Iris pigment epithelial cell (primary cell): ENCODE data around the gene MTF1.
"Not testable (repeated sequence)": the region's sequence is repeated elsewhere in the genome, so short reads cannot be mapped to it uniquely, and the experiment has no call there.

Experiments used
- DNase-seq: peaks from one replicate; pipeline ENCODE4 v3.0.0-alpha.2; 2011; ENCODE audit warnings: low read depth

Gene MTF1

GRCh38 chr1:37792943-37793686 lies 66.3 kb downstream of the MTF1 start:
- DNase-seq: no peak

DNA sequence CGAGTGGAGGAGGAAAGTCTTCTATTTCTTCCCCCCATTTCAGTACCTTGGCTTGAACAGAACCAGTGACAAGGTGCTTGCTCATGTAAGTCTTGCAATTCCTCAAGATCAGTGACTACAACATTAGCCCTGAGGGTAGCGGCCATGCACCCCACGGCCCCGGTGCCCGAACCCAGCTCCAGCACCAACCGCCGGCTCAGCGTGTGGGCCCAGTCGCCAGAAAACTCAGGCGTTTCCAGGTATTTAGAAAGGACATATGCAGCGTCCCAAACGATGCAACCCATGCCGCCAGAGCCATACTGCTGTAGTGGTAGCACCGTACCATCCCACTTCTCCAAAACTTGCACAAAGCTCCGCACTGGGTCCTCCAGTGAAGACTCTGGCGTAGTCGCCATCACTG lies 76.9 kb downstream of the MTF1 start:
- no peak for DNase-seq

GRCh38 chr1:37778654-37779053 lies 80.7 kb downstream of the MTF1 start:
- DNase-seq: no peak

DNA sequence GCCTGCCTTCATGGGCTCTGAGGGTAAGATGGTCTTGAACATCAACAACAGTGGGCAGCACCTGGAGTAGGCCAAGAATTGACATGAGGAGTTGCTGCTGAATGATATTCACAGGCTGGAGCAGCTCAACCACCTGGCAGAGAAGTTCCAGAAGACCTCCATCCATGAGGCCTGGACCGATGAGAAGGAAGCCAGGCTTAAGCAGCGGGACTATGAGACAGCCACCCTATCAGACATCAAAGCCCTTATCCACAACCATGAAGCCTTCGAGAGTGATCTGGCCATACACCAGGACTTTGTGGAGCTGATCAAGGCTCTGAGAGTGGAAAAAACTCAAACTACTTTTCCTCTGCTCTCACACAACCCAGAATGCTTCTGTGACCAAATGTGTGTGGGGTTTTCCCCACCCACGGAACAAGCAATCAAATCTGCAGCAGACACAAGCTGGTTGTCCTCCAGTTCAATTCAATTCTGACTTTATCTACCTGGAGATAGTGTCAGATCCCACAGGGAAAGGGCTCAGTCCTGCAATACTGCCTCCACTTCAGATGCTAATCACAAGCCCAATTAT lies 82.4 kb downstream of the MTF1 start:
- DNase-seq: no peak

DNA sequence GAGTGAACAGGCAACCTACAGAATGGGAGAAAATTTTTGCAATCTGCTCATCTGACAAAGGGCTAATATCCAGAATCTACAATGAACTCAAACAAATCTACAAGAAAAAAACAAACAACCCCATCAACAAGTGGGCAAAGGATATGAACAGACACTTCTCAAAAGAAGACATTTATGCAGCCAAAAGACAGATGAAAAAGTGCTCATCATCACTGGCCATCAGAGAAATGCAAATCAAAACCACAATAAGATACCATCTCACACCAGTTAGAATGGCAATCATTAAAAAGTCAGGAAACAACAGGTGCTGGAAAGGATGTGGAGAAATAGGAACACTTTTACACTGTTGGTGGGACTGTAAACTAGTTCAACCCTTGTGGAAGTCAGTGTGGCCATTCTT lies 88.0 kb downstream of the MTF1 start:
- not testable (repeated sequence) for DNase-seq

GRCh38 chr1:37767488-37767887 lies 91.9 kb downstream of the MTF1 start:
- no peak for DNase-seq

GRCh38 chr1:37765916-37766664 lies 93.3 kb downstream of the MTF1 start:
- DNase-seq: peak; percentile 5

DNA sequence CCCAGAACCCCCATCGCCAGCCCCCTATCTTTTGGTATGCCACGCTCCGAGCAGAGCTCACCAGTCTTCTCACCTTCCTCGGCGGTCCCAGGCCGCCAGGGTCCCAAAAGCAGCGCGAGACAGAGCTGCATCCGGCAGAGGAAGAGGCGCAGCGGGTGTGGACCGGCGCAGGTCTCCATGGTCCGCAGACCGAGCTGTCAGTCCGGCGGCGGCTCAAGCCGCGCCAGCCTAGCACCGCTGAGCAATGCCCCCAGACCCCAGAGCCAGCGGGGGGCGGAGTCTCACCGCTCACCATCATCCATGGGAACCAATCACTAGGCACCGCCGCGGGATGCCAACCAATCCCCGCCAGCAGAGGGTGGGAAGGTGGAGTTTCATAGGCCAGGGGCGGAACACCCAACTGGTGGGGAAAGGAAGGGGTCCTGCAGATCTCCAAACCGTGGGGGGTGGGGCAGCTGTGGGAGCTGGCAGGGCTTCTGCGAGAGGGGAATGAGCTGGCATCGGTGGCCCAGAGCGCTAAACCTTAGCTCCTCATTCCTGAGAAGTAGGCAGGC lies 94.4 kb downstream of the MTF1 start, which contains the start of gene EPHA10:
Gene EPHA10 (minus strand): TSS at position 233 of the 554 bp plus-strand sequence. CDS start 54 bp downstream, at position 179.
- no peak for DNase-seq

DNA sequence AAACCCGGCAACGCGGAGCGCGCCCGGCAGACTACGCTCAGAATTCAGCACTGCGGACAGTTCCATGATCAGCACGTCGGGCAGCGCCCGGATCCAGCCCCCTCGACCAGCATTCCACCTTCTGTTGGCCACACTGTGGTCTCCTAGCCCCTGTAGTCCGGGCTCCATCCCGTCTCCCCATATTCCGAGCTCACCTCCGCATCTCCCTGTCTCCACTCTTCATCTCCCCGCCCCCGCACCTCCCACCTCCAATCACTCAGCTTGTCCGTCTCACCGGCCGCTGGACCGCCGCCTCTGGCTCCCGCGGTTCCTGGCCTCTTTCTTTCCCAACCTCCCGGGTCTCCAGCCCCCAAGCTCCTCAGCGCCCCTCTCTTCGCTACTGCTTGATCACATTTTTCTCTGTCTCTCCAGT lies 95.0 kb downstream of the MTF1 start:
- peak; percentile 39 for DNase-seq

DNA sequence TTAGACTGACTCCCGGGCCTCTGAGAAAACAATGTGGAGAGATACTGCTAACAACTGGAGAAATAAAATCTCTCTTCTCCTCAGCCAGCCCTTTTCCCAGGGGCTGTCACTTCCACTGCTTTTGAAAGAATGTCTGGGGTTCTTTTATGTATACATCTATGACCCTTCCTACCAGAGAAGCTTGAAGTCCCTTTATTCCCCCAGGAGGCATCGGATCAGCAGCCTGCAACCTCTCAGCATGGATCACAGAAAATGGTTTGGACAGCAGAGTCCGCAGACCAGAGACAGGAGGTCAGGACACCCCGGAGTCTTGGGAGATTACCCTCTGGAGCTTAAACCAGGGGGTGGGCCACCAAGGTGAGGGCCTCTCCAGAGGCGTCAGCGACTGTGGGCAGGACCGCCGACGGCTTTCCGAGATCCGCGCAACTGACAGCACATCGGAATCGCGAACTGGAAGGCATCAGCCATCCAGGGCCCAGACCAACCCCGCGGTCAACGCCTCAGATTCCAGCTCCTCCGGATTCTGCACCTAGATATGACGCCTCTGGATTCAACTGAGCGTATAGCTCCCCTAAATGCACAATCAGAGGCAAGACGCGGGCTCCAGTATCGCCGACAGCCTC lies 95.5 kb downstream of the MTF1 start:
- no peak for DNase-seq

DNA sequence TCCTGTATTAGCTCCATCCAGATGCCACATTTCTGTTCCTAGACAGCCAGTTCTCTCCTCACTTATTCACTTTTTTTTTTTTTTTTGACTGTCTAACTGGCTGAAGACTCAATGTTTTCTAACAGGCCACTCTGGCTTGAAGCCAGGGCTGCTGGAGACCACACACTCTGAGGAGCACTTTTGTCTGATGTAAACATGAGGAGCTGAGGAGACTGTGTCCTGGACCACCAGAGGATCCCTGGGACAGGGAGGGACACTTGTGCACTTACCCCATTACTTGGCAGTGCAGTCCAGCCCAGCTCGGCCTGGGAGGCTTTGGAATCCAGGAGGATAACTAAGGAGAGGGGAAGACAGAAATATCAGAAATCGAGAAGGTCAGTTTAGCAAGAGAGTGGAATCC lies 96.9 kb downstream of the MTF1 start:
- DNase-seq: no peak

DNA sequence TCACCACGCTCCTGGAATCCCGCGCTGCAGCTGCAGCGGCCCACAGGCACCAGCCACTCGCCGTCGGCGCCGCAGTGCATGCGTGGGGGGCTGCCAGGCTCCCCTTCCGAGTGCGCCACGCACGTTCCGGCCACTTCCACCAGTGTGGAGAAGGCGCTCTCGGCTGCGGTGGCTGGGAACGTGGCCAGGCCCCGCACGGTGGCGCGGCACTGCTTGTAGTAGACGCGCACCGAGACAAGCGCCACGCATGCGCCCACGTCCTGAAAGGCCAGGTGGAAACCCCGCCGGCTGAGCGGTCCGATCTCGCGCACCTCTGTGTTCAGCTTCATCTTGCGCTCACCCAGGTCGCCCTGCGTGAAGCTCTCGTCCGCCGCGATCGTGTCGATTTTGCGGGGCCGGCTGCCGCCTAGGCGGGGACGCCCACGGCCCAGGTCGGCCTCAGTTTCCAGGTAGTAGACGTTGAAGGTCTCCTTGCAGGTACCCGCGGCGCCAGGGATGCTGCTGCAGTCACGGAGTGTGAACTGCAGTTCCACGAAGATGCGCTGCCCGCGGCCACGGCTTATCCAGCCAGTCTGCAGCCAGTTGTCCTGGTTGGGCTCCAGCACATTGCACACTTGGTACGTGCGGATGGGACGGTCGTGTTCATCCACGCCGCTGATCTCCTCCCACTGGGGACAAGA lies 97.8 kb downstream of the MTF1 start:
- no peak for DNase-seq
